ENCODE measurements around the gene CTIF. TPM values are rescaled to one million over a fixed set of nuclear protein-coding genes. Genes with fewer than 3 reads are reported as not detected.

Gene CTIF
- polyA plus RNA-seq, 1 experiment = 40.2 TPM

DNA sequence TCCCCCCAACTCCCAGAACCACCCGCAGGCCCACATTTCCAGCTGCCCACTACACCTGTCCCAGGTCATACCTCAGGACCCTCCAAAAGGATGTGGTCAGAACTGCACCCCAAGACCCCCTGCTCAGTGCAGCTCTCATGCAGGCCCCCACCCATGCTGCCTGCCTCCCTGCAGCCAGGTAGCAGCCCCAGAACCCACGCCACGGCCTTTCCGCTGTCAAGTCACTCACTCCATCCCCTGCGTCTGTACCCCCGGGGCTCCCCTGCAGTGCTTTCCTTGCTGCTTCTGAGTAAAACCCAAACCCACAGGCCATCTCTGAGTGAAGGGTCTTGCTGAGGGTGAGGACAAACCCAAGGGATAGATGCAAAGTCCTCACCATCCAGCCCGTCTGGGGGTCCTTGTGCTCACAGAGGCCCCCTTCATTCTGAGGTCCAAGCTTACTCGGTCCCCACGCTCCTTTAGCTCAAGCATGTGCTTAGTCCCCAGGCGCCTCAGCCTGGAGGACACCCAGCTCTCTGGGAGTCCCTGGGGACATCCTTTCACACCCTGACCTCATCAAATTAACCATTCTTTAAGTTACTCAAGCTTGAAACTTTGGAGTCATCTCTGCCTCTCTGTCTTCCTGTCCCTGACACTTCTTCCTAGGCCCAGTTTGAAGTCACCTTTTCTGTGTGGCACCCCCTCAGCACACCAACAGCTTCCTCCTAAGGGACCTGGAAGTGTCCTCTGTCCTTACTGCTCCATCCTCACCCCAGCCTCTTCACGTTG, 281.8 kb downstream of the CTIF start:
- Histone ChIP-seq H3K27me3 (ENCODE audit: control insufficient read depth, insufficient read depth, low read length) (no peaks in the 10 kb centered on the region), H3K4me3 (ENCODE audit: low read depth, low read length) (no peak overlapping the region), H3K27ac (ENCODE audit: low read depth, low read length) (no peak overlapping the region), H3K9me3 (ENCODE audit: control insufficient read depth, insufficient read depth, low read length) (no peaks in the 10 kb centered on the region)
- TF ChIP-seq, protein P1, sequence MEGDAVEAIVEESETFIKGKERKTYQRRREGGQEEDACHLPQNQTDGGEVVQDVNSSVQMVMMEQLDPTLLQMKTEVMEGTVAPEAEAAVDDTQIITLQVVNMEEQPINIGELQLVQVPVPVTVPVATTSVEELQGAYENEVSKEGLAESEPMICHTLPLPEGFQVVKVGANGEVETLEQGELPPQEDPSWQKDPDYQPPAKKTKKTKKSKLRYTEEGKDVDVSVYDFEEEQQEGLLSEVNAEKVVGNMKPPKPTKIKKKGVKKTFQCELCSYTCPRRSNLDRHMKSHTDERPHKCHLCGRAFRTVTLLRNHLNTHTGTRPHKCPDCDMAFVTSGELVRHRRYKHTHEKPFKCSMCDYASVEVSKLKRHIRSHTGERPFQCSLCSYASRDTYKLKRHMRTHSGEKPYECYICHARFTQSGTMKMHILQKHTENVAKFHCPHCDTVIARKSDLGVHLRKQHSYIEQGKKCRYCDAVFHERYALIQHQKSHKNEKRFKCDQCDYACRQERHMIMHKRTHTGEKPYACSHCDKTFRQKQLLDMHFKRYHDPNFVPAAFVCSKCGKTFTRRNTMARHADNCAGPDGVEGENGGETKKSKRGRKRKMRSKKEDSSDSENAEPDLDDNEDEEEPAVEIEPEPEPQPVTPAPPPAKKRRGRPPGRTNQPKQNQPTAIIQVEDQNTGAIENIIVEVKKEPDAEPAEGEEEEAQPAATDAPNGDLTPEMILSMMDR (IDR thresholded peaks at IDR 0.05; ENCODE audit: low read depth, low read length) = no peak
- CTCF ChIA-PET = no interaction called here
- POLR2A ChIA-PET = no interaction called here
- DNase-seq (ENCODE audit: low read depth, low spot score) = no peak

DNA sequence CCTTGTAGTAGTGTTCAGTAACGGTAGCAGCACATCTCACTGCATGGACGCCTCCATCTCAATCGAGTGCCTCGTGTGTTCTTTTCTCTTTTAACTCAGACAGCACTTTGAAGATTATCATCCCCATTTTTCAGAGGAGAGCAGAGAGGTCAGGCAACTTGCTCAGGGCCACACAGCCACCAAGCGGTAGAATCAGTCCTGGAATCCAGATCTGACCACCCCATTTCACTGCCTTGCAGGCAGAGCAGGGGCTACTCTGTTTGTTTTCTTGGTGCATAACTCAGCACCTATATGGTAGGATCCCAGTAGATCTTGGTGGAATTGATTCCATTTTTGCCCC, 282.4 kb downstream of the CTIF start:
- TF ChIP-seq, protein P1 (IDR thresholded peaks at IDR 0.05; ENCODE audit: low read depth, low read length) = no peak
- no peak overlapping the region for H3K4me3 ChIP-seq (ENCODE audit: low read depth, low read length)
- no peaks in the 10 kb centered on the region for H3K9me3 ChIP-seq (ENCODE audit: control insufficient read depth, insufficient read depth, low read length)
- H3K27me3 ChIP-seq (ENCODE audit: control insufficient read depth, insufficient read depth, low read length) = no peaks in the 10 kb centered on the region
- ChIA-PET CTCF (no interaction called here), POLR2A (no interaction called here)
- no peak for DNase-seq (ENCODE audit: low read depth, low spot score)
- H3K27ac ChIP-seq (ENCODE audit: low read depth, low read length) = no peak overlapping the region

DNA sequence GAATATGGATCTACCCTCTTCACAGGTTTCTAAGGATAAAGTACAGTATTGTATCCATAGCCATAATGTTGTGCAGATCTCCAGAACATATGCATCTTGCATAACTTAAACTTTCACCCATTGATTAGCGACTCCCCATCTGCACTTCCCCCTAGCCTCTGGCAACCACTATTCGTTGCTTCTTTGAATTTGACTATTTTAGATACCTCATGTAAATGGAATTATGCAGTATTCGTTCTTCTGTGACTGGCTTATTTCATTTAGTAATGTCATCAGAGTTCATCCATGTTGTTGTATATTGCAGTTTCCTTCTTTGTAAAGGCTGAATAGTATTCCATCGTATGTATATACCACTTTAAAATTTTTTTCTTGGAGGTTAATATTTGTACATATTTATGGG, 283.0 kb downstream of the CTIF start:
- no peak for DNase-seq (ENCODE audit: low read depth, low spot score)
- no peak overlapping the region for H3K4me3 ChIP-seq (ENCODE audit: low read depth, low read length)
- POLR2A ChIA-PET = no interaction called here
- TF ChIP-seq, protein P1 (IDR thresholded peaks at IDR 0.05; ENCODE audit: low read depth, low read length) = no peak
- no peaks in the 10 kb centered on the region for H3K9me3 ChIP-seq (ENCODE audit: control insufficient read depth, insufficient read depth, low read length)
- CTCF ChIA-PET = no interaction called here
- no peak overlapping the region for H3K27ac ChIP-seq (ENCODE audit: low read depth, low read length)
- H3K27me3 ChIP-seq (ENCODE audit: control insufficient read depth, insufficient read depth, low read length) = no peaks in the 10 kb centered on the region

DNA sequence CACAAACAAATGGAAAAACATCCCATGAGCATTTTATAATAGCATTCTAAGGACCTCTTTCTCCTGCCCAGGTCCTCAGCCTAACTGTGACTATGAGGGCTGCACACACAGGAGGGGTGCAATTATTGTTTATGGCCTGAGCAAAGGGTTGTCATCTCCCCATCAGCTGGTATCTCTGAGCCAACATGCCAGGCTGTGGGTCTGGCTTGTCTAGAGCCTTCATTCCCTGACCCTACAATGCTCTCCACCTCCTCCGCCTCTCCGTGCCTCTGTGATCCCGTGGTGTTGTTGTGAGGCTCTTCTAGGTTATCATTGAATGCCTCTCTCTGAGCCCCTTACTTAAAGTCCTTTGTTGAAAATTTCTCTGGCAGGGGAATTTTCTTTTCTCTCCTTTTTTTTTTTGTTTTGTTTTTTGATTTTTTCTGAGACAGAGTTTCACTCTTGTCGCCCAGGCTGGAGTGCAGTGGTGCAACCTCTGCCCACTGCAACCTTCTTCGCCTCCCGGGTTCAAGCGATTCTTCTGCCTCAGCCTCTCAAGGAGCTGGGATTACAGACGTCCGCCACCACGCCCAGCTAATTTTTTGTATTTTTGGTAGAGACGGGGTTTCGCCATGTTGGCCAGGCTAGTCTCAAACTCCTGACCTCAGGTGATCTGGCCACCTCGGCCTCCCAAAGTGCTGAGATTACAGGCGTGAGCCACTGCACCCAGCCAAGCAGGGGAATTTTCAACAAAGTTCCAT, 285.6 kb downstream of the CTIF start:
- Histone ChIP-seq H3K27me3 (ENCODE audit: control insufficient read depth, insufficient read depth, low read length) (no peaks in the 10 kb centered on the region), H3K4me3 (ENCODE audit: low read depth, low read length) (no peak overlapping the region), H3K9me3 (ENCODE audit: control insufficient read depth, insufficient read depth, low read length) (no peaks in the 10 kb centered on the region; the same call in 1 of the 2 replicates), H3K27ac (ENCODE audit: low read depth, low read length) (peak overlapping the region; percentile 61)
- TF ChIP-seq, protein P1 (IDR thresholded peaks at IDR 0.05; ENCODE audit: low read depth, low read length) = no peak
- ChIA-PET CTCF (no interaction called here), POLR2A (no interaction called here)
- DNase-seq (ENCODE audit: low read depth, low spot score) = no peak

DNA sequence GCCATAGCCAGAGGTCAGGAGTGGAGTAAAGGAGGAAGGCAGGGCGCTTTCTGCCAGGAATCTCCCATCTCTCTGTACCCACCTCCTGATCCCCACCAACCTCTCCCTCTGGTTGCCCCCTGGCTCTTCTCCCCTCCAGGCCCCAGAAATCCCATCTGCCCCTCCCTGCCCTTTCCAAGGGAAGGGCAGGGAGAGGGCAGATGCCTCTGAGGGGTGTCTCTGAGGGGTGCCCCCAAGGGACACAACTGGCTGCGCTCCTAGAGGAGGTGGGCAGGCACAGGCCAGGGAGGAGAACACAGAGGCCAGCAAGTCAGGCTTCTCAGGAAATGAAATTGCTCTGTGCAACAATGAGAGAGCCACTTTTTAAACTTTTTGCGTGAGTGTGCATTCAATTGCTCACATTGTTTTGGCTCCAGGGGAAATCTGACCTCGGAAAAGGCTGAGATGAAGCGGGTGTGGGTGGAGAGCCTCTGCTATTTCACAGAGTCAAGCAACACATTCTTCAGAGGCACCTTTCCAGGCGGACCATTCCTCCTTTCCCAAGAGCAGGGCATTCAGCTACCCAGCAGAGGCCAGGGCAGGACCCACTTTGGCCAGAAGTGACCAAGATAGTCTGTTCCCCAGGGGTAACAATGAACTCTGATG, 286.4 kb downstream of the CTIF start:
- TF ChIP-seq, protein P1 (IDR thresholded peaks at IDR 0.05; ENCODE audit: low read depth, low read length) = no peak
- ChIA-PET CTCF (interaction anchor here (1.0 kb wide), 1 partner anchor 149 kb away, joined by 3 read pairs; no protein-coding TSS in a partner anchor), POLR2A (no interaction called here)
- no peak for DNase-seq (ENCODE audit: low read depth, low spot score)
- Histone ChIP-seq H3K4me3 (ENCODE audit: low read depth, low read length) (no peak overlapping the region), H3K27ac (ENCODE audit: low read depth, low read length) (peak overlapping the region; percentile 61), H3K9me3 (ENCODE audit: control insufficient read depth, insufficient read depth, low read length) (no peaks in the 10 kb centered on the region; the same call in 1 of the 2 replicates), H3K27me3 (ENCODE audit: control insufficient read depth, insufficient read depth, low read length) (no peaks in the 10 kb centered on the region)

Measured in AG04450 (cell line).